ENCODE measurements around the gene RNASE13.
"Not testable (repeated sequence)": the region's sequence is repeated elsewhere in the genome, so short reads cannot be mapped to it uniquely, and the experiment has no call there.

The RNASE13 gene

GRCh38 chr14:20988717-20989470 lies 45.7 kb downstream of the RNASE13 start:
- H3K4me3 ChIP-seq (ENCODE audit: low read length), result no peak overlapping the region; the same call in 1 of the 2 replicates
- peaks cover 4% of the 10 kb centered on the region; the same call in 1 of the 2 replicates for H3K4me1 ChIP-seq (ENCODE audit: control insufficient read depth, insufficient read depth, low read length)
- no CpG with 5 or more reads among the region's 15 CpGs for WGBS (ENCODE audit: insufficient coverage, insufficient read length)
- H3K9me3 ChIP-seq (ENCODE audit: control insufficient read depth, insufficient read depth, low read length), result no peaks in the 10 kb centered on the region
- H3K27me3 ChIP-seq (ENCODE audit: control insufficient read depth, insufficient read depth, low read length), result no peaks in the 10 kb centered on the region
- H3K27ac ChIP-seq (ENCODE audit: low read length), result peak overlapping the region; percentile 72
- DNase-seq (ENCODE audit: low read depth, low spot score), result no peak
- no peaks in the 10 kb centered on the region; the same call in 1 of the 2 replicates for H3K36me3 ChIP-seq (ENCODE audit: control insufficient read depth, insufficient read depth, low read length)

DNA sequence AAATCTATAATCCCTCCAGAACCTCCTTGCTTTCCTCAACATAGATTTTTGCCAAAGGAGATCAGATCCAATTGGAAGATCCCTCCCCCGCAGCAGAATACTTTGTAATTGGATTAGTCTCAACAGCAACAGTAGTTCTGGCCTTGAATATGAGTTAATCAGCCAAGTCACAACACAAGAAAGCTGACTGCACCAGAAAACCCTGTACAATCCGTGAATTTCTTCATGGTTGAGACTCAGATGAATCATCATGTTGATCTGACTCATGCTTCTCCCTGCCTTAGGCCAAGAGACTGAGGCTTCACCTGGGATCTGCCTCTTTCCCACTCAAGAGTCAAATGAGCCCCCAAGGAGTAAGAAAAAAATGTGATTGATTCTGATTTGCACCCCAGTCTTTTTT lies 47.8 kb downstream of the RNASE13 start:
- H3K36me3 ChIP-seq (ENCODE audit: control insufficient read depth, insufficient read depth, low read length), result no peaks in the 10 kb centered on the region; the same call in 1 of the 2 replicates
- no CpG with 5 or more reads among the region's 2 CpGs for WGBS (ENCODE audit: insufficient coverage, insufficient read length)
- DNase-seq (ENCODE audit: low read depth, low spot score), result no peak
- no peaks in the 10 kb centered on the region; the same call in 1 of the 2 replicates for H3K27me3 ChIP-seq (ENCODE audit: control insufficient read depth, insufficient read depth, low read length)
- H3K4me3 ChIP-seq (ENCODE audit: low read length), result no peak overlapping the region
- peaks cover 4% of the 10 kb centered on the region; the same call in 1 of the 2 replicates for H3K4me1 ChIP-seq (ENCODE audit: control insufficient read depth, insufficient read depth, low read length)
- no peak overlapping the region for H3K27ac ChIP-seq (ENCODE audit: low read length)
- no peaks in the 10 kb centered on the region for H3K9me3 ChIP-seq (ENCODE audit: control insufficient read depth, insufficient read depth, low read length)

GRCh38 chr14:20985650-20986049 lies 49.0 kb downstream of the RNASE13 start:
- not testable (repeated sequence) for H3K27me3 ChIP-seq (ENCODE audit: control insufficient read depth, insufficient read depth, low read length); H3K4me3 ChIP-seq (ENCODE audit: low read length); H3K4me1 ChIP-seq (ENCODE audit: control insufficient read depth, insufficient read depth, low read length); H3K9me3 ChIP-seq (ENCODE audit: control insufficient read depth, insufficient read depth, low read length); H3K36me3 ChIP-seq (ENCODE audit: control insufficient read depth, insufficient read depth, low read length); DNase-seq (ENCODE audit: low read depth, low spot score); H3K27ac ChIP-seq (ENCODE audit: low read length)
- WGBS (ENCODE audit: insufficient coverage, insufficient read length), result no CpG with 5 or more reads among the region's 4 CpGs
